OCI-LY1 (cell line): ENCODE results near the gene CDC37.

Experiments used
- H2AFZ ChIP-seq: fragments of 200-600 bp; sonication (generic), shearing (Covaris generic); 2 replicates; pipeline ENCODE4 v1.6.0; 2014; ENCODE audit warnings: antibody characterized with exemption, mild to moderate bottlenecking, low read length
- H3F3A ChIP-seq: fragments of 200-600 bp; sonication (generic), shearing (Covaris generic); 2 replicates; pipeline ENCODE4 v1.6.0; 2014; ENCODE audit warnings: mild to moderate bottlenecking, antibody characterized with exemption, low read length, moderate library complexity; ENCODE audit not compliant: insufficient read depth
- H3K27ac ChIP-seq: fragments of 200-600 bp; sonication (generic); 2 replicates; pipeline ENCODE4 v1.5.1; 2014; ENCODE audit warnings: low read length, mixed run types, mild to moderate bottlenecking, low read depth; ENCODE audit not compliant: poor library complexity, severe bottlenecking
- H3K27me3 ChIP-seq: fragments of 200-600 bp; sonication (generic); 2 replicates; pipeline ENCODE4 v1.6.0; 2014; ENCODE audit warnings: antibody characterized with exemption, mild to moderate bottlenecking, low read length, moderate library complexity; ENCODE audit not compliant: insufficient read depth
- H3K36me3 ChIP-seq: fragments of 200-600 bp; sonication (generic); 2 replicates; pipeline ENCODE4 v1.6.1; 2014; ENCODE audit warnings: mild to moderate bottlenecking, antibody characterized with exemption, low read length, moderate library complexity, mixed read lengths; ENCODE audit not compliant: insufficient read depth
- H3K4me1 ChIP-seq: fragments of 200-600 bp; sonication (generic); 2 replicates; pipeline ENCODE4 v1.5.1; 2014; ENCODE audit warnings: mild to moderate bottlenecking, low read length, moderate library complexity; ENCODE audit not compliant: insufficient read depth, severe bottlenecking
- H3K4me2 ChIP-seq: fragments of 200-600 bp; sonication (generic), shearing (Covaris generic); 2 replicates; pipeline ENCODE4 v1.6.1; 2014; ENCODE audit warnings: low read length
- H3K4me3 ChIP-seq: fragments of 200-600 bp; sonication (generic); 2 replicates; pipeline ENCODE4 v1.5.1; 2014; ENCODE audit warnings: low read length, low read depth, mild to moderate bottlenecking, mixed read lengths; ENCODE audit not compliant: poor library complexity, severe bottlenecking
- H3K79me2 ChIP-seq: fragments of 200-600 bp; shearing (Covaris generic); 2 replicates; pipeline ENCODE4 v1.6.1; 2016; ENCODE audit warnings: mixed run types, low read length, mixed read lengths; ENCODE audit not compliant: insufficient read depth
- H3K9ac ChIP-seq: fragments of 200-600 bp; sonication (generic), shearing (Covaris generic); 2 replicates; pipeline ENCODE4 v1.6.1; 2014; ENCODE audit warnings: mild to moderate bottlenecking, low read length, mixed read lengths
- H3K9me2 ChIP-seq: fragments of 200-600 bp; sonication (generic), shearing (Covaris generic); 2 replicates; pipeline ENCODE4 v1.6.1; 2014; ENCODE audit warnings: low read depth, mild to moderate bottlenecking, low read length, mixed read lengths
- H3K9me3 ChIP-seq: fragments of 200-600 bp; shearing (Covaris generic); 2 replicates; pipeline ENCODE4 v1.6.1; 2014; ENCODE audit warnings: low read length, mixed read lengths
- H4K20me1 ChIP-seq: fragments of 200-600 bp; sonication (generic), shearing (Covaris generic); 2 replicates; pipeline ENCODE4 v1.6.0; 2016; ENCODE audit warnings: mild to moderate bottlenecking, low read length; ENCODE audit not compliant: insufficient read depth
- EZH2 ChIP-seq: fragments of 200-600 bp; sonication (generic), shearing (Covaris generic); IDR thresholded peaks from 2 replicates; pipeline ENCODE4 v1.8.0; 2017; ENCODE audit warnings: borderline replicate concordance, mixed run types, mild to moderate bottlenecking, antibody characterized with exemption, low read length, moderate library complexity, mixed read lengths
- TF ChIP-seq, protein P1 (sequence below): fragments of 200-600 bp; sonication (generic), shearing (Covaris generic); IDR thresholded peaks from 2 replicates; pipeline ENCODE4 v1.5.1; 2017; ENCODE audit warnings: mild to moderate bottlenecking, antibody characterized with exemption, low read length, moderate library complexity, mixed read lengths

The CDC37 gene

DNA sequence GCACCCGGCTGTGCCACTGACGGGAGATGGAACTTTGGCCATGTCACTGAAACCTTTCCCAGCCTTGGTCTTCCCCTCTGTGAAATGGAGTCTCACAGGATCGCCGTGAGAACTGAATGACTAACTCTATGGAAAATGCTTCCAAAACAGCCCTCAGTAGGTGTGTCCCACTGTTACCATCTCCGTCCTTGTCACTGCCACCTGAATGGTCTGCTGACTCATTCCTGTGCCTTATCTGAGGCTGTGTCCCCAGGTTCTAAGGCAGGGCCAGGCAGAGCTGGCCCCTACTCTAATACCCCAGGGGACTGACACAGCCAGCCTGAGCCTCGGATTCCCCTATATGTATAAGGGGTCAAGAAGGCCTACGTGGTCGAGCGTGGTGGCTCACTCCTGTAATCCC is 4.5 kb downstream of the CDC37 start:
- no peak for TF ChIP-seq EZH2
- TF ChIP-seq, protein P1, sequence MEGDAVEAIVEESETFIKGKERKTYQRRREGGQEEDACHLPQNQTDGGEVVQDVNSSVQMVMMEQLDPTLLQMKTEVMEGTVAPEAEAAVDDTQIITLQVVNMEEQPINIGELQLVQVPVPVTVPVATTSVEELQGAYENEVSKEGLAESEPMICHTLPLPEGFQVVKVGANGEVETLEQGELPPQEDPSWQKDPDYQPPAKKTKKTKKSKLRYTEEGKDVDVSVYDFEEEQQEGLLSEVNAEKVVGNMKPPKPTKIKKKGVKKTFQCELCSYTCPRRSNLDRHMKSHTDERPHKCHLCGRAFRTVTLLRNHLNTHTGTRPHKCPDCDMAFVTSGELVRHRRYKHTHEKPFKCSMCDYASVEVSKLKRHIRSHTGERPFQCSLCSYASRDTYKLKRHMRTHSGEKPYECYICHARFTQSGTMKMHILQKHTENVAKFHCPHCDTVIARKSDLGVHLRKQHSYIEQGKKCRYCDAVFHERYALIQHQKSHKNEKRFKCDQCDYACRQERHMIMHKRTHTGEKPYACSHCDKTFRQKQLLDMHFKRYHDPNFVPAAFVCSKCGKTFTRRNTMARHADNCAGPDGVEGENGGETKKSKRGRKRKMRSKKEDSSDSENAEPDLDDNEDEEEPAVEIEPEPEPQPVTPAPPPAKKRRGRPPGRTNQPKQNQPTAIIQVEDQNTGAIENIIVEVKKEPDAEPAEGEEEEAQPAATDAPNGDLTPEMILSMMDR: no peak
- H3K9me3 ChIP-seq: no peaks in the 10 kb centered on the region
- no peak overlapping the region for H3K4me3 ChIP-seq
- H3K36me3 ChIP-seq: peaks cover 35% of the 10 kb centered on the region
- no peaks in the 10 kb centered on the region for H4K20me1 ChIP-seq
- peak overlapping the region; percentile 14; the same call in 1 of the 2 replicates for H3K9ac ChIP-seq
- H3K27ac ChIP-seq: peak overlapping the region; percentile 69
- no peaks in the 10 kb centered on the region for H3F3A ChIP-seq
- peaks cover 47% of the 10 kb centered on the region for H3K4me1 ChIP-seq
- H3K79me2 ChIP-seq: peaks cover 15% of the 10 kb centered on the region
- H3K4me2 ChIP-seq: peak overlapping the region; percentile 18; the same call in 1 of the 2 replicates
- no peaks in the 10 kb centered on the region for H3K27me3 ChIP-seq
- no peaks in the 10 kb centered on the region for H3K9me2 ChIP-seq
- no peak overlapping the region for H2AFZ ChIP-seq

DNA sequence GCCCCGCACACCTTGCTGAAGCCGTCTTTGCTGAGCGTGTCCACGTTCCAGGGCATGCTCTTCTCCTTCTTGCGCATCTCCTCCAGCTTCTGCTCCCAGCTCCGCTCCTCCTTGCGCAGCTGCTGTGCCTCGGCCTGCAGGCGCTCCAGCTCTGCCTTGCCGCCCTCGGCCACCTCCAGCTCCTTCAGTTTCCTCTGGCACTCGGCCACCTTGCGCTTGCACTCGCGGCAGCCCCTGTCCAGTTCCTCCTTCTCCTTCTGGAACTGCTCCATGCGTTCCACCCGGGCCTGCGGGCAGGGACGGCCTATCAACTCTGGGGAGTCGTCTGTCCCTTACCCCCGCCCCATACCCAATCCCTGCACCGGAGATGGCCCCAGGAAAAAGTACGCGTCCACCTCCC is 7.4 kb downstream of the CDC37 start:
- H3K4me1 ChIP-seq: peaks cover 27% of the 10 kb centered on the region
- H3K27me3 ChIP-seq: no peaks in the 10 kb centered on the region
- no peaks in the 10 kb centered on the region for H3F3A ChIP-seq
- H3K36me3 ChIP-seq: peaks cover 58% of the 10 kb centered on the region
- no peak overlapping the region for H3K27ac ChIP-seq
- no peak overlapping the region for H3K9ac ChIP-seq
- 0 out of 2 replicates have a peak, but pooled peaks cover 3% of the 10 kb centered on the region for H3K79me2 ChIP-seq
- no peak for TF ChIP-seq EZH2
- TF ChIP-seq, protein P1: no peak
- no peaks in the 10 kb centered on the region for H3K9me3 ChIP-seq
- no peak overlapping the region for H3K4me3 ChIP-seq
- H2AFZ ChIP-seq: no peak overlapping the region
- H3K9me2 ChIP-seq: no peaks in the 10 kb centered on the region
- H4K20me1 ChIP-seq: no peaks in the 10 kb centered on the region
- H3K4me2 ChIP-seq: no peak overlapping the region

DNA sequence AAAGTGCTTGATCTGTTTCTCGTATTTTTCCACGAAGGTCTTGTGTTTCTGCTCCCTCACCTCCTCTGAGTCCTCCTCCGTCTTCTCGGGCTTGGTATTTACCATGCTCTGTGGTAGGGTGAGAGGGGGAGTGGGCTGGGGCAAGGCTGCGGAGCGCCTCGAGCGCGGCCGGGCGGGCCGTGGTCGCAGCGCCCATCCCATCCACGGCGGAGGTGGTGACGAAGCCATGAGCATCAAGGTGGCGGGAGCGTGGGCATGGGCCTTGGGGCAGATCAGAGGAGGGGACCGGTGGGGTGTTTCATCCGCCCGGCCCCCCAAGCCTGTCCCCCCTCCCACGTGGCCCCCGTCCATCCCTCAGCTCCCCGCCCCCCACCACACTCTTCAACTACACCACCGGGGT is 7.9 kb downstream of the CDC37 start:
- Histone ChIP-seq H3K9ac (no peak overlapping the region), H3F3A (no peaks in the 10 kb centered on the region), H3K9me3 (no peaks in the 10 kb centered on the region), H3K4me1 (peaks cover 23% of the 10 kb centered on the region), H4K20me1 (no peaks in the 10 kb centered on the region), H2AFZ (no peak overlapping the region), H3K9me2 (no peaks in the 10 kb centered on the region), H3K4me2 (no peak overlapping the region), H3K27ac (no peak overlapping the region), H3K4me3 (no peak overlapping the region), H3K79me2 (0 out of 2 replicates have a peak, but pooled peaks cover 3% of the 10 kb centered on the region), H3K27me3 (no peaks in the 10 kb centered on the region), H3K36me3 (peaks cover 63% of the 10 kb centered on the region)
- TF ChIP-seq EZH2: no peak
- TF ChIP-seq, protein P1: no peak
